GM19328 (cell line): ENCODE results near the gene CPT1A.

ENCODE experiments used
- ATAC-seq: cut with Tn5 transposase; IDR thresholded peaks from one replicate; pipeline ENCODE4 v1.9.1; 2021; ENCODE audit warnings: mild to moderate bottlenecking, moderate library complexity; ENCODE audit not compliant: unreplicated experiment

The CPT1A gene

DNA sequence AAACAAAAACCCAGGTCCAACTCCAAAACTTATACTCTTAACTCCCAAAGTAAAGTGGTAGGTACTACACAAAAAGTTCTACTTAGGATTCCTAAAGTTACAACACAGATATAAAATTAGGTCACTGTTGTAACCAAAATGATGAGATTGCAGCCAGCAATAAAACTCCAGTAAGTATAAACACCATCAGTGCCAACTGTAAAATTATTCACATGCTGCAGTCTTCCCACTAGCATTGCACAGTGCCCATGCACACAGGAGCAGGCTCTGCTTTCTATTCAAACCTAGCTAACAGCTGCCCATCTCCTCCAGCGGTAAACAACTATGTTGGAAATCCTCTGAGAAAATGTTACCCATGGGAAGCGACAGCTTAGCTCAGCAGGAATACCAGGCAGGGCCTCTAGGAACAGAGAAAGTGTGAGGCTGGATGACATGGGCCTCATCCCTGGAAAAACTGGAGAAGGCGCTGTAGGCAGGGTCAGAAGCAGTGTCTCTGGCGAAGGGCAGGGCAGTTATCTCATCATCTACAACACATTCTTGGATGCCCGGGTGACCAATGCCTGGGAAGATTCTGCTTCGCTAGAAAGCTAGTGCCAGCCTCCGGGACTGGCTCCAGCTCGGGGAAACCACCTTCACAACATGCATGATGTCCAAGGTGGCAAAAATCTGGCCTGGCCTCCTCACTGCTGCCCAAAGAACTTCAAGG is 9.1 kb downstream of the CPT1A start:
- no peak for ATAC-seq

GRCh38 chr11:68831124-68831523 is 10.6 kb downstream of the CPT1A start:
- ATAC-seq = no peak

DNA sequence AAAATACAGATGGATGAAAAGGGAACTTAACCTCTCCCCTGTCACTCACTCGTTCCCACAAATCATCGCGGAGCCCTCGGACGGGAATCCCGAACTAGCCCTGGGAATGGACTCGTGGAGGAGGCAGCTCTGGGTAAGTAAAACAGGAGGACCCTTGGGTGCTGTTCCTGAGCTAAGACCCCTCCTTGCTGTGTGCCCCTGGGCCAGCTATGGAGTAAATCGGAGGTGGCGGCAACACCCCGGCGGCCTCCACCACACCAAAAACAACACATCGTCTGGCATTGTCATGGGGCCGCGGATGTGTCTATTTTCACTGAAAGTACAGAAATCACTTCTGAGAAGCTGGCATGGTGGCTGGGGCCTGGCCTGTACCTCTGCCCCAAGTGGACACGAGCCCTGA is 12.1 kb downstream of the CPT1A start:
- no peak for ATAC-seq

DNA sequence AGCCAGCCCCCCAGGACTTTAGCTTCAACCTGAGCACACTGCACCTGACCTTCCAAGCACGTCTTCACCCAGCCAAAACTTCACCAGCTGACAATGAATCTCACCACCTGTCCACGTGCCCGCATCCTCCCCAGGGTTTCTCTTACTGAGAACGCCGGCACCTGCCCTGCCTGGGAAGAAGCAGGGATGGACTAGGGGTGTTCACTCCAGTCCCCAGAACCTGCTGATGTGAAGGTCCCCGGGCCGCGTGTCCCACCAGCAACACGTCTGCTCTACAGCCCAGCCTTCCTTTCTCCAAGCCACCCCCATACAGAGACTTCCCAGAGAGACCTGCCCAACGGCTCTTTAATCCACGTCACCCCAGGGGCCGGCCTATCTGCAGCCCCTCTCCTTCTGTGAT is 12.8 kb downstream of the CPT1A start:
- no peak for ATAC-seq

DNA sequence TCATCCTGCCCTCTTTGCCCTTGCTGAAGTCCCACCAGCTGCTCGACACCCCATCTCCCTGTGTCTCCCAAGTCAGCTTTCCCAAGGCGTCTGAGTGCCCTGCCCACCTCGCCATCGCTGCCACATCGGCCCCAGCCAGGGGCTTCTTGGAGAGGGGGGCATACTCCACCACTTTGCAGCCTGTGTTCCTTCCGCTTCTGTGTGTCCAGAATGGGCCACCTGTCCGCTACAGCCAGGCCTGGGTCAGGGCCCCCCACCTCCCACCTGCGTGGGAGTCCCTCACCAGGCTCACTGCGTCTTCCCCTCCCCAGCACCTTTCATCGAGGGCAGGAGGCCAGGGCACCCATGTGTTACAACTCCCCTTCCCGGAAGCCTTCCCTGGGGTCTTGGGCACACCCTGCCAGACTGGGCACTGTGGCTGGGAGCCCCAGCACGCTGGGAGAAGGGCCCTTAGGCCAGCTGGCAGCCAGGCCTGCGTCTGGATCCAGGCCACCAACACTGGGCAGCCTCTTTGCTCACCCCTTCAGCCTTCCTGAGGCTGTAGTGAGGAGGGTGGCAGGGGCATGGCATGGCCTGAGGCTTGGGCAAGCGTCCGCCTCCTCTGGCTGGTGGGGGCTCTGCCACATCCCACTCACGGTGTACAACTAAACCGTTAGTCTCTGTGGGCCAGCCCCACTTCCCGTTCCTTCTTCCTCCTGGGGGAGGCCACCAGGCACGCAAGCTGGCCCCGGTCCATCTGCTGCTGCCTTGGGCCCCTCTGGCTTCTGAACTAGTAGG is 13.4 kb downstream of the CPT1A start:
- ATAC-seq = no peak

DNA sequence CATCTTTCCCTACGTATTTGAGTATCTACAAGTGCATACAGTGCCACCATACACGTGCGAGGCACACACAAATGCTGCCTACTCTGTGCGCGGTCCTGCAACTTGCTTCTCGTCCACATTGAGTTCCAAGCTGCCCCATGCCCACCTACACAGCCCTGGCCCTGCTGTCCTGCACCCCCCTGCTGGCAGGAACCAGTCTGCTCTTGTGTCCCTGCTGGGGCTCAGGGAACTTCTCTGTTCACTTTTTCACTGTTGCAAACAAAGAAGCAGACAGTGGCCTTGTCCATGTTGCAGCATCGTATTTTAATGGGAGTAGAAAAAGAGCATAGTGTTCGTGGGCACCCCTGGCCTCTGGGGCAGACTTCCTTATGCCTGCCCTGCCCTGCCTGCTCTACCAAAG is 14.0 kb downstream of the CPT1A start:
- no peak for ATAC-seq

- ATAC-seq = no peak
Observed at GRCh38 chr11:68826726-68827125, 15.0 kb downstream of the CPT1A start.

DNA sequence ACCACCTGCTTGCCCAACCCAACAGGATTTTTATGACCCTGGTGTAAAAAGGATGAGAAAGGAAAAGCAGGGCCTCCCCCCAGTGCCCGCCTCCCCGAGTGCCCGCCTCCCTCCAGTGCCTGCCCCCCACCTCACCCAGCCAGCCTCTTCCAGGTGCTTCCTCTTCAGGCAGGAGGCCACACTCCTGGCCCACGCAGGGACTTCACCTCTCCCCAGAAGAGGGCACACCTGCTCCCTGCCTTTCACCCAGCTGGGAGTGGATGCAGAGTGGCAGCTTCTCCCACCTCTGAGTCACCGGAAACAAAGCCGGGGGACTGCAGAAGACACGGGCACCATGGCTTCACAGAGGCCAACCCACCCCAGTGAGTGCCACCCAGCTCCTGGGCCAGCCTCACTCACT is 16.1 kb downstream of the CPT1A start:
- no peak for ATAC-seq

DNA sequence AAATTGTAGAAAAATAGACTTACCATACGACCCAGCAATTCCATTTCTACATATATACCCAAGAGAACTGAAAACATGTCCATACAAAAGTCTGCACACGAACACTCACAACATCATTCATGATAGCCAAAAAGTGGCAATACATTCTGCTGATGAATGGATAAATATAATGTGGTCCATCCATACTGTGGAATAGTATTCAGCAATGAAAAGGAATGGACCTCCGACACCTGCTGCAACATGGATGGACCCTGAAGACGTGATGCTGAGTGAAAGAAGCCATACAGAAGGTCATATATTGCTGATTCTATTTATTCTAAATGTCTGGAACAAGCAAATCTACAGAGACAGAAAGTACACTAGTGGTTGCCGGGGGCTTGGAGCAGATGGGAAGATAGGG is 19.2 kb downstream of the CPT1A start:
- no peak for ATAC-seq

- no peak for ATAC-seq
Observed at GRCh38 chr11:68821670-68822069, 20.0 kb downstream of the CPT1A start.

DNA sequence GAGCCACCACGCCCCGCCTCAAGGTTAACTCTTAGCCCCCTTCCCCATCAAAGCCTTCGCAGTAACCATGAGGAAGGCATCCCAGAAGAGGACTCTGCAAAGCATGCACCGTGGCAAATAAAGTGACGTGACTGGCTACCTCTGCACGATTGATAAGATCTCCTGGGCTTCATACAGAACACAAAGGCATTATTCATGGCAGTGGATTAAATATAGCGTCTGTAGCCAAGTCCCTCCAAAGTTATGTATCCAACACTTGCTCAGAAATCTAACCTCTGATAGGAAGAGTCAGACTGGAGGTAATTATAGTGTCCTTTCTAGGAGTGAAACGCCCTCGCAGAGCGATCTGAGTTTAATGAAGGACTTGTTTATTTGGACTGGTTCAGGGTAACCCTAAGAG is 22.4 kb downstream of the CPT1A start:
- ATAC-seq = no peak

GRCh38 chr11:68818181-68818580 is 23.5 kb downstream of the CPT1A start:
- ATAC-seq = no peak

- no peak for ATAC-seq
Observed at GRCh38 chr11:68817554-68817953, 24.2 kb downstream of the CPT1A start.

GRCh38 chr11:68816917-68817419 is 24.7 kb downstream of the CPT1A start:
- ATAC-seq = no peak

DNA sequence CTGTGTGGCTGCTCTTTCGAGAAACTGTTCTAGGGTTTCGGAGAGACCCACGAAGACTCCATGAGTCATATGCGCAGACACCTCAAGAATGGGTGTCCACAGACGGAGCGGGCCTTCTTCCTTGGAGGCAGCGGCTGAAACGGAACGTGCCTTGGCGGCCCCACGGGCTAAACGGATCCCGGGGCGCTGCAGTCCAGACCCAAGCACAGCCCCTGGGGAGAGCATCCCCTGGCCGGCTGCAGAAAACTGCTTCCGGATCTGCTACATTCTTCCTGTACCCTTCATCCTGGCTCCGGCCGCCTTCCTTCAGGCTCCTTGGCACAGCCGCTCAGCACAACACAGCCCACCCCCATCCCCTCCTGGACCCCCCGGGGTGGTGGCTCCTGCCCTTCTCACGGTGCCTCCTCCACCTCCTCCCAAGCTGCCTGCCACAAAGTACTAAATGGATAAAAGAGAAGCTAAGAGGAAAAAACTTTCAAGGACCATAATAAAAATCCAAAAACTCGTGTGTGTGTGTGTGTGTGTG is 25.4 kb downstream of the CPT1A start:
- no peak for ATAC-seq

GRCh38 chr11:68813773-68814172 is 27.9 kb downstream of the CPT1A start:
- ATAC-seq = no peak

DNA sequence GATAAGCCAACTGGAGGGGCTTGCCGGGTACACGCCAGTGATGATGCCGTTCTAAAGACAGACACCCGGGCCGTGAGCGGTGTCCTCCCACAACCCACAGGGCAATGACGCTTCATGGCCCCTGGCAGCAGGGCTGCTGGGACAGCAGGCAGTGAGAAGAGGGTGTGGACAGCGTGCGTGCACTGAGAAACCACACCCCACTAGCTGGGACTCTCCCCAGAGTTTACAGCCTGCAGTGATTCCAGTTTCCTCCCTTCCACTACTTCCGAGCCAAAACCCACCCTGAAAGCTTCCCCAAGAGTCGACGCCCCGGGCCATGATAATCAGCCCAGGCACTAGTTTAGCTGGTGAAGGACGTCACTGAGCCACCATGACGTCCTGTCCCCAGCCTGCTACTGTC is 29.2 kb downstream of the CPT1A start:
- no peak for ATAC-seq

- no peak for ATAC-seq
Observed at GRCh38 chr11:68810164-68810563, 31.6 kb downstream of the CPT1A start.

DNA sequence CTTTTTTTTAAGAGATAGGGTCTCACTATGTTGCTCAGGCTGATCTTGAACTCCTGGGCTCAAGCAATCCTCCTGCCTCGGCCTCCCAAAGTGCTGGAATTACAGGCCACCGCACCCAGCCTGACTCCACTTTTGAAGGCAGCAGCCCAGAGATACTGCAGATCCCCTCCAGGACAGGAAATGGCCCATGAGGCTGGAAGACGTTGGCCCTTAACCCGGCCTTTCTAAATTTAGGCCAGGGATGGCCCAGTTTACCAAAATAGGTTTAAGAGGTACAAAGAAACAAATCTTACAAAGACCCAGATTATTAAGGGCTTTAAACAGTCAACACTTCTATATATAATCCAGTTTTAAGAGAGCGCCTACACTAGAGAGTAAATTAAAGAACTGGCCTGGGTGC is 32.2 kb downstream of the CPT1A start:
- ATAC-seq = no peak

DNA sequence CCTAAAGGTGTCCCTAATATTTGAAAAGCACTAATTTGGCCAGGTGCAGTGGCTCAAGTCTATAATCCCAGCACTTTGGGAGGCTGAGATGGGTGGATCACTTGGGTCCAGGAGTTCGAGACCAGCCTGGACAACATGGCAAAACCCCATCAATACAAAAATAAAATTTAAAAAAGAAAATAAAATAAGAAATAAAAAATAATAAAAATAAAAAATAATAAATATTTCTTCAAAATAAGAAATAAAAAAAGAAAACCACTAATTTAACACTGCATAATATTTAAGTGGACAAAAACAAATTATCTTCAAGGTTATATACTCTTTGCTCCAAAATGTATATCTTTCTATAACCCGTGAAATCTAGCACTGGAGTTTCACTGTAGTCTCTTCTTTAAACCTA is 32.9 kb downstream of the CPT1A start:
- no peak for ATAC-seq

GRCh38 chr11:68806931-68807844 is 34.5 kb downstream of the CPT1A start:
- ATAC-seq = no peak
